Head of caudate nucleus (tissue), 42 donors: ENCODE measurements around the gene CCL7.

Experiments
- DNase-seq, 42 donors: peaks; one replicate each; pipeline versions ENCODE4 v3.0.0 to v3.0.0-alpha.2; 2020 to 2021; ENCODE audit warnings: mixed read lengths in 7 of 42
- intact Hi-C: fragments of 100-400 bp; cut with DNase I; formaldehyde crosslinking; loops from one replicate; pipeline ENCODE4 v1.15.0; 2022

CCL7 gene

DNA sequence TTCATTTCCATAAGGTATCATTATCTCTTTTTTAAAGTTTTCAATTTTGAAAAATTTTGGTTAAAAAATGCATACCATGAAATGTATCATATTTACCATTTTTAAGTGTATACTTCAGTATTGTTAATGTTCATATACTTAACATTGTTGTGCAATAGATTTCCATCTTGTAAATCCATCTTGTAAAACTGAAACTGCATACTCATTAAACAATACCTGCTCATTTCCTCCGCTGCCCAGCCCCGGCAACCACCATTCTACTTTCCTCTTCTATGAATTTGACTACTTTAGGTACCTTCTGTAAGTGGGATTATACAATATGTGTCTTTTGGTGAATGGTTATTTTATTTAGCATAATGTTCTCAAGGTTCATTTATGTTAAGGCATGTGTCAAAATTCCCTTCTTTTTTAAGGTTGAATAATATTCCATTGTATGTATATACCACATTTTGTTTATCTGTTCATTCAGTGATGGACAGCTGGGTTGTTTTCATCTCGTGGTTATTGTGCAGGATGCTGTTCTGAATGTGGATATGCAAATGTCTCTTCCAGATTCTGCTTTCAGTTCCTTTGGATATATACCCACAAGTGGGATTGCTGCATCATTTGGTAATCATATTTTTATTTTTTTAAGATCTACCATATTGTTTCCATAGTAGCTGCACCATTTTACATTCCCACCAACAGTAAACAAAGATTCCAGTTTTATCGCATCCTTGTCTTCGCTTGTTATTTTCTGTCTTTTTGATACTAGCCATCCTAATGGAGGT is 8.3 kb upstream of the CCL7 start:
- intact Hi-C loops, result no loop called here
- DNase-seq, result no peak

- no peak for DNase-seq
- intact Hi-C loops, result no loop called here
Measured at GRCh38 chr17:34265711-34266110, 4.3 kb upstream of the CCL7 start.

DNA sequence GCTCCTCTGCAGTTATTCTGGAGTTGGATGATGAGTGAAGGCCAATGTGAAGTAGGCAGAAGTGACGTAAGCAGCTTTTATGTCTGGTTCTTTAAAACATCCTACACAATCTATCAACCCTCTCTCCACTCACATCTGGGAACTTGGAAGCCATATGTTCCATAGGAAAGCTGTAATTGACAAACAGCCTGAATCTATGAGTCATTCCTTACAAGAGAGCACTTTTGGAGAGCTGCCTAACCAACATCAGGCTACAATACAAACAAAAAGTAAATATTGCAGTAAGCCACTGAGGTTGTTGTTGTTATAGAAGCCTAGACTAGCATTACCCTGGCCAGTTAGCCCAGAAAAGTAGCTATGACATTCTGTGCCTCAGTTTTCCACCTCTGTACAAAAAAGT is 5.9 kb downstream of the CCL7 start:
- intact Hi-C loops, result no loop called here
- no peak for DNase-seq

GRCh38 chr17:34276826-34277225 is 6.8 kb downstream of the CCL7 start:
- DNase-seq, result no peak
- intact Hi-C loops, result no loop called here

DNA sequence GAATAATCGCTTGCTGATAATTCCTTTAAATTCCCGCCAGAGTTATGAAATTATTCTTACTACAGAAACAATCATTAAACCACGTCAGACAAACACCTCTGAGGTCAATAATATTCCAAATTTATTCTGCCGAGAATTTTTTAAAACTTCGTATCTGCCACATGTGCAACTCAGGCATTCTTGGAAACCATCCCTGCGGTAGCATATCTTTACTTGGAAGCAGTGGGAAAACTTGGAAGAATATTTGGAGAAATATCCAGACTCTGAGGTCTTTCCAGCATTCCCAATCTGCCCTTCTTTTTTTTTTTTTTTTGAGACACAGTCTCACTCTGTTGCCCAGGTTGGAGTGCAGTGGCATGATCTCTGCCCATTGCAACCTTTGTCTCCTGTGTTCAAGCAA is 13.6 kb downstream of the CCL7 start:
- intact Hi-C loops, result no loop called here
- no peak for DNase-seq

DNA sequence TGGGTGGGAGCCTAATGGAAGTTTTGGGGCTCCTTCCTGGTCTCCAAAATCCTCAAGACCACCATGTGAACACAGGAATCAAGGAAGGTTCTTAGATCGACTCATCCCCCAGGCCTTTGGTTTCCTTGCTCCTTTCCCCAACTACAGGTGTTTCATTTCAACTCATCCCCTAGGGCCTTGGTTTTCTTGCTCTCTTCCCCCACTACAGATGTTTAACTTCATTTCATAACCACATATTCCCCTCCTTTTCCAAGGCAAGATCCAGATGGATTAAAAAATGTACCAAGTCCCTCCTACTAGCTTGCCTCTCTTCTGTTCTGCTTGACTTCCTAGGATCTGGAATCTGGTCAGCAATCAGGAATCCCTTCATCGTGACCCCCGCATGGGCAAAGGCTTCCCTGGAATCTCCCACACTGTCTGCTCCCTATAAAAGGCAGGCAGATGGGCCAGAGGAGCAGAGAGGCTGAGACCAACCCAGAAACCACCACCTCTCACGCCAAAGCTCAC is 15.3 kb downstream of the CCL7 start, which contains the start of gene CCL11:
Gene CCL11 (plus strand): TSS at position 457 of the 507 bp plus-strand sequence. CDS start 67 bp downstream, outside the sequence.
- DNase-seq, result no peak

DNA sequence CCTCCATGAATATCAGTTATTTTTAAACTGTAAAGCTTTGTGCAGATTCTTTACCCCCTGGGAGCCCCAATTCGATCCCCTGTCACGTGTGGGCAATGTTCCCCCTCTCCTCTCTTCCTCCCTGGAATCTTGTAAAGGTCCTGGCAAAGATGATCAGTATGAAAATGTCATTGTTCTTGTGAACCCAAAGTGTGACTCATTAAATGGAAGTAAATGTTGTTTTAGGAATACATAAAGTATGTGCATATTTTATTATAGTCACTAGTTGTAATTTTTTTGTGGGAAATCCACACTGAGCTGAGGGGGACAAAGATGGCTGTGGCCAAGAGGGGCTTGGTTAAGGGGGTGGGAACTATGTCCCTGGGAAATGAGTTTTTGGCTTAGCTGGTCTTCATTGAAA is 17.9 kb downstream of the CCL7 start:
- no peak for DNase-seq
- intact Hi-C loops, result no loop called here

More for the DNA sequence above, 15.3 kb downstream of the CCL7 start, which contains the start of gene CCL11:
- intact Hi-C loops, result no loop called here

GRCh38 chr17:34290586-34290985 is 20.6 kb downstream of the CCL7 start:
- DNase-seq, result no peak
- intact Hi-C loops, result no loop called here

DNA sequence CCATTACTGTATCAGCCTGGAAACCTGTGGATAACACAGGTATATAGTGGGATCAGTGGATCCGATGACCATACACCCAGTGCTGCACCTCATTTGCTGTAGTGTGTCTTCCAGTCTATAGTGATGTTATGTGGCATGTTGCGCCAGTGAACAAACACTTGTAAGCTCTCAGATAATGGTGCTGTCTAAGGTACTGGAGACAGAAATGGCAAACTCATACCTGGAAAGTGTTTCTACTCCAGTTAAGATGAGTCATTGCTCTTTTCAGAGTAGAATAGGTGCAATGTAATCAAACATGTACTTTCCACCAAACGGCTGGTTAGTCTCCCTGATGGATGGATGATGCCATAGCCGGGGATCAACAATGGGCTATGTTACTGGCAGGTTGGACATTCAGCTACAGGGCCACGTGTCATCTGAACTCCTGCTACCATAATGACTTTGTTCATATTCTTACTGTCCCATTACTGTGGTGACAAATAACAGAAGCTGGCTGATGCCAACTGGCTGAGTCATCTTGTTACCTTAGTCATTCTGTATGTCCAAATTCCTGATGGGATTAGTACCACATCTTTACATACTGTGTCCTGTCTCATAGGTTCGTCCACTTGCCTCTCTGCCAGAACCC is 21.8 kb downstream of the CCL7 start:
- DNase-seq, result no peak
- intact Hi-C loops, result no loop called here

- intact Hi-C loops, result no loop called here
Measured at GRCh38 chr17:34299027-34299426, 29.0 kb downstream of the CCL7 start.

GRCh38 chr17:34299956-34300577 is 30.0 kb downstream of the CCL7 start:
- intact Hi-C loops, result no loop called here
- no peak for DNase-seq

More at GRCh38 chr17:34299027-34299426, 29.0 kb downstream of the CCL7 start:
- DNase-seq, result no peak

GRCh38 chr17:34300652-34301370 is 30.8 kb downstream of the CCL7 start:
- no peak for DNase-seq
- intact Hi-C loops, result no loop called here

DNA sequence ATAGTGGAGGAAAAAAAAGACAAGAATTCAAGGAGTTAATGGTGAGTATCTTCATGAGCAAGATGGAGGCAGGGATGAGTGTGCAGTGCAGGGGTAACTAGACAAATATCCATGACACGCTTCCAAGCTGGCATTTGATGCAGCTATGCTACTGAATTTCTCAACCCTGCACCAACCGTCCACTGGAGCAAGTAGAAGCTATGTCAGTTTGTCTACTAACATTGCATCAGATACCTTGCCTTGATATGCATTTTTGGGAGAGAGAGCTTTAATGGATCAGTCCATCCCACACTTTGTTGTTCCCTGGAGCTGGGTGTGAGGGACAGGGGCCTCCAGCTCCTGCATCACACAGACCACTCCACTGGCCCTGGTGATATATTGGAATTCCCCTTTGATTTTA is 32.0 kb downstream of the CCL7 start:
- DNase-seq, result no peak
- intact Hi-C loops, result no loop called here

- intact Hi-C loops, result no loop called here
- DNase-seq, result no peak
Measured at GRCh38 chr17:34302636-34303035, 32.6 kb downstream of the CCL7 start.

GRCh38 chr17:34303606-34304005 is 33.6 kb downstream of the CCL7 start:
- intact Hi-C loops, result no loop called here
- no peak for DNase-seq

GRCh38 chr17:34305061-34305460 is 35.0 kb downstream of the CCL7 start:
- no peak for DNase-seq
- intact Hi-C loops, result no loop called here

GRCh38 chr17:34305606-34306005 is 35.6 kb downstream of the CCL7 start:
- no peak for DNase-seq
- intact Hi-C loops, result no loop called here

DNA sequence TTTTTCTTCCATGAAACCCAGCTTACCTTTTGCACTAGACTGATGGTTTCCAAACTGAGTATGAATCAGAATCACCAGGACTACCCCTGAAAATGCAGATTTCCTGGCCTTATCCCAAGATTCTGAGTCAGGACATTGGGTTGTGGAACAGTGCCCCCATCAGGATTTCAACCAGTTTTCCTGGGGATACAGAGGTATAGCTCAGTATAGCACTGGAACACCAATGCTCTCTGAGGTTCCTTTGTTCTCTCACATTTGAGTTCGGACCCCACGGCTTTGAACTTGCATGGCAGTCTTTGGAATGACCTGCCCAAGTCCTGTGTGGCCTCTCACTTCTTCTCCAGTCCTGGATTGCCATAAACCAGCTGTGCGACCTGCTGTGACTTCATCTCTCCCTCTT is 36.4 kb downstream of the CCL7 start:
- peak in 12 of 42 donors; percentile 3 to 51 (median 16) for DNase-seq
- intact Hi-C loops, result no loop called here

GRCh38 chr17:34307110-34307509 is 37.1 kb downstream of the CCL7 start:
- intact Hi-C loops, result no loop called here

GRCh38 chr17:34308371-34308770 is 38.4 kb downstream of the CCL7 start:
- DNase-seq, result no peak
- intact Hi-C loops, result no loop called here

More at GRCh38 chr17:34307110-34307509, 37.1 kb downstream of the CCL7 start:
- DNase-seq, result no peak
